Measurements from ENCODE around the gene ABCC5.

ABCC5 gene

DNA sequence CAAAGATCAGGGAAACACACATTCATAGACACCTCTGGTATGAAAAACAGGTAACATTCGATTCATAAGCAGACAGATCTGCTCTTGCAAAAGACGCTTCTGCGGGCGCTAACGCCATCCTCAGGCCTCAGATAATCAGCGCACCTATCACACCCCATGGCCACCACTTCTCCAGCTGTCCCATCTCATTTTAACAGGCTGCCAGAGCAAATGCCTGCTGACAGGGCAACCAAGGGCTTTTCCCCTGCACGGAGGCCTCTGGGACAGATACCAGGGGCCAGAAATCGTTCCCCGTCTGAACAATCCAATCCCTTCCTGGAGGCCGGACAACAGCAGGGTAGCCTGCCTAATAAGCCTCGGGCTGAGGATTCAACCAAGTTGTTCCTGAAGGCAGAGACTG, 15.2 kb downstream of the ABCC5 start:
- no peak overlapping the region for H3K27ac ChIP-seq

GRCh38 chr3:184001761-184002160, 15.9 kb downstream of the ABCC5 start:
- H3K27ac ChIP-seq, result no peak overlapping the region
- TF ChIP-seq CTCF (conservative IDR thresholded peaks at IDR 0.05), result no peak
- TF ChIP-seq ZFX (IDR thresholded peaks at IDR 0.05), result no peak

More for the DNA sequence above, 15.2 kb downstream of the ABCC5 start:
- no peak for TF ChIP-seq ZFX (IDR thresholded peaks at IDR 0.05)
- TF ChIP-seq CTCF (conservative IDR thresholded peaks at IDR 0.05), result no peak

DNA sequence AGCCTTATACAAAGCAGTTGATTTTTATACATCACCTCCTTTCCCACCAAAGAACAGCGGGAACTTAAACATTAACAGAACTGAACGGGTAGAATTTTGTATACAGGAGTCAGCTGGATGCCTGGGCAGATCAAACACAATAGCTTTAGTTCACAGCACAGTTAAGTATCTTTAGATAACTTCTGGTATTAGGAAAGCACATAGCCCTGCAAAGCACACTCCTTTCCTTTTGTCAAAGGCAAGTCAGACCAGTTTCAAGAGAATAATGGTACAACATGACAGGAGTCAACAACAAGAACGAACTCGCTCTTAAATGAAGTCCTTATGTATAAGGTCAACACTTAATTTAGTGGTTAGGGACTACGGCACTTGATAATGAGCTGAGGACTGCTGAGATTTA, 26.3 kb downstream of the ABCC5 start:
- H3K27ac ChIP-seq, result no peak overlapping the region
- TF ChIP-seq ZFX (IDR thresholded peaks at IDR 0.05), result no peak
- no peak for TF ChIP-seq CTCF (conservative IDR thresholded peaks at IDR 0.05)

DNA sequence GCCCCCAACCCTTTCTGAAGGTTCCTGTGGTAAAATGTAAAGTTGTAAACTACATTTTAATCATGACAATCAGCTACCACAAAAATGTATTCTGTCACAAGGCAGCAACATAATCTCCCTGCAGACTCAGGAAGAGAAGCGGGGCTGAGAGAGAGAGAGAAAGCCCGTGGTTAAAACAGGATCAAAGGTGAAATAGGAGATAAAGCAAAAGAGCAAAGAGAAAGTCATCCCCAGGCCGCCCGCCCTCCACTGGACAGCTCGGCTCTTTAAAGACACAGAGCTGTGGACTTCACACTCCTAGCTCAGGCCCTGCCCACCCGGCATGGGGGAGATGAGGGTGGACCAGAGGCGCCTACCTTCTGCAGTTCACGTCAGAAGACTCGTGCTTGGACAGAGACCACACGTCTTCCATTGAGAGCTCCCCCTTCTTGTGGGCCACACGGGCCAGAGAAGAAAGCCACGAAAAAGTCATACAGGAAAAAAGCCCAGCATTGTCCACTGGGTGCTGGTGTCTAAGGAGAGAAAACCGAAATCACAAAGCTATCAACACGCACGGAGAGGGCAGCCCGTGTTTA, 29.4 kb downstream of the ABCC5 start:
- TF ChIP-seq CTCF (conservative IDR thresholded peaks at IDR 0.05) (no peak), ZFX (IDR thresholded peaks at IDR 0.05) (no peak)
- no peak overlapping the region for H3K27ac ChIP-seq

GRCh38 chr3:183987000-183987600, 30.6 kb downstream of the ABCC5 start:
- peak overlapping the region; percentile 24; the same call in 1 of the 2 replicates for H3K27ac ChIP-seq
- TF ChIP-seq CTCF (conservative IDR thresholded peaks at IDR 0.05) (no peak), ZFX (IDR thresholded peaks at IDR 0.05) (no peak)

- H3K27ac ChIP-seq, result peak overlapping the region; percentile 90
- TF ChIP-seq ZFX (IDR thresholded peaks at IDR 0.05), result 0 out of 2 replicates have a peak, but pooled peaks have one; percentile 42
- TF ChIP-seq CTCF (conservative IDR thresholded peaks at IDR 0.05), result no peak
Measured at GRCh38 chr3:183984749-183985729, 32.6 kb downstream of the ABCC5 start.
